ENCODE measurements around the gene COMMD8. TPM values are rescaled to one million over a fixed set of nuclear protein-coding genes. Genes with fewer than 3 reads are reported as not detected.
A peak's percentile ranks its signal among the peaks of the same experiment; 100 is the strongest.
"Not testable (repeated sequence)": the region's sequence is repeated elsewhere in the genome, so short reads cannot be mapped to it uniquely, and the experiment has no call there.

COMMD8 gene
- 20.5 and 21.0 TPM in 2 replicates for polyA plus RNA-seq (2014; cell fraction: cytosol; rRNA removed)
- 11.0 and 27.2 TPM in 2 replicates for polyA plus RNA-seq (2014; cell fraction: nucleus; rRNA removed)

GRCh38 chr4:47463235-47463956 is at the start of gene COMMD8:
TSS of gene COMMD8 (minus strand) at chr4:47463702. CDS start at chr4:47463651, 51 bp downstream.
- peak; percentile 96 for DNase-seq (ENCODE audit: low spot score)

- DNase-seq (ENCODE audit: low spot score) = no peak
Observed at GRCh38 chr4:47510506-47511143, 47.1 kb upstream of the COMMD8 start.

GRCh38 chr4:47505666-47506065 is 42.2 kb upstream of the COMMD8 start:
- no peak for DNase-seq (ENCODE audit: low spot score)

GRCh38 chr4:47505147-47505546 is 41.6 kb upstream of the COMMD8 start:
- no peak for DNase-seq (ENCODE audit: low spot score)

GRCh38 chr4:47500776-47501175 is 37.3 kb upstream of the COMMD8 start:
- DNase-seq (ENCODE audit: low spot score) = no peak

GRCh38 chr4:47499700-47500099 is 36.2 kb upstream of the COMMD8 start:
- DNase-seq (ENCODE audit: low spot score) = no peak

GRCh38 chr4:47498899-47499298 is 35.4 kb upstream of the COMMD8 start:
- no peak for DNase-seq (ENCODE audit: low spot score)

- no peak for DNase-seq (ENCODE audit: low spot score)
Observed at GRCh38 chr4:47494124-47494430, 30.6 kb upstream of the COMMD8 start.

- no peak for DNase-seq (ENCODE audit: low spot score)
Observed at GRCh38 chr4:47493238-47494123, 30.0 kb upstream of the COMMD8 start.

GRCh38 chr4:47490550-47490949 is 27.0 kb upstream of the COMMD8 start:
- peak; percentile 21 for DNase-seq (ENCODE audit: low spot score)

- no peak for DNase-seq (ENCODE audit: low spot score)
Observed at GRCh38 chr4:47488706-47489105, 25.2 kb upstream of the COMMD8 start.

GRCh38 chr4:47486727-47487126 is 23.2 kb upstream of the COMMD8 start:
- not testable (repeated sequence) for DNase-seq (ENCODE audit: low spot score)

- no peak for DNase-seq (ENCODE audit: low spot score)
Observed at GRCh38 chr4:47486231-47486673, 22.8 kb upstream of the COMMD8 start.

GRCh38 chr4:47485768-47486167 is 22.3 kb upstream of the COMMD8 start:
- DNase-seq (ENCODE audit: low spot score) = no peak

- peak; percentile 88 for DNase-seq (ENCODE audit: low spot score)
Observed at GRCh38 chr4:47485047-47485692, 21.7 kb upstream of the COMMD8 start, which contains the start of gene ATP10D. TSS of gene ATP10D (plus strand) at chr4:47485275. CDS start at chr4:47512541, 27,266 bp downstream.

GRCh38 chr4:47484168-47484567 is 20.7 kb upstream of the COMMD8 start:
- DNase-seq (ENCODE audit: low spot score) = no peak

- no peak for DNase-seq (ENCODE audit: low spot score)
Observed at GRCh38 chr4:47483745-47484144, 20.2 kb upstream of the COMMD8 start.

- DNase-seq (ENCODE audit: low spot score) = no peak
Observed at GRCh38 chr4:47482326-47482725, 18.8 kb upstream of the COMMD8 start.

GRCh38 chr4:47478804-47479203 is 15.3 kb upstream of the COMMD8 start:
- DNase-seq (ENCODE audit: low spot score) = no peak

GRCh38 chr4:47475411-47475810 is 11.9 kb upstream of the COMMD8 start:
- DNase-seq (ENCODE audit: low spot score) = no peak

GRCh38 chr4:47474799-47475198 is 11.3 kb upstream of the COMMD8 start:
- DNase-seq (ENCODE audit: low spot score) = no peak
